Measurements from ENCODE around the gene LYRM1. TPM values are rescaled to one million over a fixed set of nuclear protein-coding genes. Genes with fewer than 3 reads are reported as not detected.

LYRM1 gene
- polyA plus RNA-seq, 1 donor from 2014 or later, result 125 TPM

DNA sequence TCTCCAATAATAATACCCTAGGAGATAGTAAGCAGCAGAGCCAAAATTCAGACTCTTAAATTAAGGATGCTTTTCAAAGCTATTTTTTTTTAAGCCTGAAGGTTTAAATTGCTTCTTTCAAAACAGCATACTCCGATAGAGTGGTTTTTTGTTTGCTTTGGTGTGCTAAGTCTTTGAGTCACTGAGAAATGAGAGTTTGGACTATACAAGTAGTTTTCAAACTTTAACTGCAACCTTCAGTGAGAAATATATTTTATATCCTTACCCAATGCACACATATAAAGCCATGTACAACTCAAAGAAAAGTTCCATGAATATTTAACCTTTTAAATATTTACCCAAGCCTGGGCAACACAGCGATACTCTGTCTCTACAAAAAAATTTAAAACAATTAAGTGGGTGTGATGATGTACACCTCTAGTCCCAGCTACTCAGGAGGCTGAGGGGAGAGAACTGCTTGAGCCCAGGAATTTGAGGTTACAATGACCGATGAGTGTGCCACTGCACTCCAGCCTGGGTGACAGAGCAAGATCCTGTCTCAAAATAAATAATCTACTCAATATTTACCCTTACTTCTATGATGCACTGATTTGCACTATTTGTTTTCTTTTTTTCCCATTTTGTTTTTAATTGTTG lies 19.6 kb upstream of the LYRM1 start:
- H3K4me3 ChIP-seq (ENCODE audit: low read length), result no peak overlapping the region
- H3K79me2 ChIP-seq (replicated peaks; ENCODE audit: insufficient read depth, low read length), result peaks cover 7% of the 10 kb centered on the region
- no peaks in the 10 kb centered on the region for H3K27me3 ChIP-seq (ENCODE audit: insufficient read depth, low read depth, low read length)
- TF ChIP-seq SMC3 (conservative IDR thresholded peaks at IDR 0.05; ENCODE audit: poor library complexity), result no peak
- TF ChIP-seq, protein P1, sequence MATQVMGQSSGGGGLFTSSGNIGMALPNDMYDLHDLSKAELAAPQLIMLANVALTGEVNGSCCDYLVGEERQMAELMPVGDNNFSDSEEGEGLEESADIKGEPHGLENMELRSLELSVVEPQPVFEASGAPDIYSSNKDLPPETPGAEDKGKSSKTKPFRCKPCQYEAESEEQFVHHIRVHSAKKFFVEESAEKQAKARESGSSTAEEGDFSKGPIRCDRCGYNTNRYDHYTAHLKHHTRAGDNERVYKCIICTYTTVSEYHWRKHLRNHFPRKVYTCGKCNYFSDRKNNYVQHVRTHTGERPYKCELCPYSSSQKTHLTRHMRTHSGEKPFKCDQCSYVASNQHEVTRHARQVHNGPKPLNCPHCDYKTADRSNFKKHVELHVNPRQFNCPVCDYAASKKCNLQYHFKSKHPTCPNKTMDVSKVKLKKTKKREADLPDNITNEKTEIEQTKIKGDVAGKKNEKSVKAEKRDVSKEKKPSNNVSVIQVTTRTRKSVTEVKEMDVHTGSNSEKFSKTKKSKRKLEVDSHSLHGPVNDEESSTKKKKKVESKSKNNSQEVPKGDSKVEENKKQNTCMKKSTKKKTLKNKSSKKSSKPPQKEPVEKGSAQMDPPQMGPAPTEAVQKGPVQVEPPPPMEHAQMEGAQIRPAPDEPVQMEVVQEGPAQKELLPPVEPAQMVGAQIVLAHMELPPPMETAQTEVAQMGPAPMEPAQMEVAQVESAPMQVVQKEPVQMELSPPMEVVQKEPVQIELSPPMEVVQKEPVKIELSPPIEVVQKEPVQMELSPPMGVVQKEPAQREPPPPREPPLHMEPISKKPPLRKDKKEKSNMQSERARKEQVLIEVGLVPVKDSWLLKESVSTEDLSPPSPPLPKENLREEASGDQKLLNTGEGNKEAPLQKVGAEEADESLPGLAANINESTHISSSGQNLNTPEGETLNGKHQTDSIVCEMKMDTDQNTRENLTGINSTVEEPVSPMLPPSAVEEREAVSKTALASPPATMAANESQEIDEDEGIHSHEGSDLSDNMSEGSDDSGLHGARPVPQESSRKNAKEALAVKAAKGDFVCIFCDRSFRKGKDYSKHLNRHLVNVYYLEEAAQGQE (IDR thresholded peaks at IDR 0.05; ENCODE audit: borderline replicate concordance), result no peak
- no peak for TF ChIP-seq RAD21 (conservative IDR thresholded peaks at IDR 0.05)
- no peaks in the 10 kb centered on the region for H4K20me1 ChIP-seq (ENCODE audit: insufficient read depth)
- H3K4me2 ChIP-seq (ENCODE audit: low read length), result no peak overlapping the region
- no peak overlapping the region for H3K27ac ChIP-seq (ENCODE audit: low read length)
- no peaks in the 10 kb centered on the region for H3K36me3 ChIP-seq (ENCODE audit: insufficient read depth, low read length)
- H3F3A ChIP-seq (ENCODE audit: insufficient read depth, low read length, poor library complexity, severe bottlenecking), result no peaks in the 10 kb centered on the region
- no peaks in the 10 kb centered on the region for H3K9me3 ChIP-seq (ENCODE audit: low read length)
- H3K9ac ChIP-seq (ENCODE audit: low read length), result no peak overlapping the region
- no peaks in the 10 kb centered on the region for H3K9me2 ChIP-seq (ENCODE audit: insufficient read depth, low read length)
- H2AFZ ChIP-seq (ENCODE audit: low read depth, low read length), result no peak overlapping the region

DNA sequence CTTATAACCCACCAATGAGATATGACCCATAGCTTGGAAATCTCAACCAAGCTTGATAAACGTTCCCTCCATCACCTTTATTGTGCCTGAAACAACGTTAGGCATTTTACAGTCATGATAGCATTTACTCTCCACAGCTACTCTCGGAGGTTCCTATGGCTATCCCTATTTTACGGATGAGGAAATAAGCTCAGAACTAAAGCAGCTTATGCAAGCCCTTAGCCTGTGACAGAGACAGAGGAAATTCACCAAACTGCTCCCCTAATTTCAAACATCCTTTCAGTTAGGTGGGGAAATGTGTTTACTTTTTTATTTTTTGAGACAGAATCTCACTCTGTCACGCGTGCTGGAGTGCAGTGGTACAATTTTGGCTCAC lies 19.1 kb upstream of the LYRM1 start:
- H3K4me2 ChIP-seq (ENCODE audit: low read length), result no peak overlapping the region
- H3K27me3 ChIP-seq (ENCODE audit: insufficient read depth, low read depth, low read length), result no peaks in the 10 kb centered on the region

More for the DNA sequence above, 19.1 kb upstream of the LYRM1 start:
- Histone ChIP-seq H3K27ac (ENCODE audit: low read length) (no peak overlapping the region), H3F3A (ENCODE audit: insufficient read depth, low read length, poor library complexity, severe bottlenecking) (no peaks in the 10 kb centered on the region), H4K20me1 (ENCODE audit: insufficient read depth) (no peaks in the 10 kb centered on the region), H3K9ac (ENCODE audit: low read length) (no peak overlapping the region), H3K9me3 (ENCODE audit: low read length) (no peaks in the 10 kb centered on the region), H3K9me2 (ENCODE audit: insufficient read depth, low read length) (no peaks in the 10 kb centered on the region), H2AFZ (ENCODE audit: low read depth, low read length) (no peak overlapping the region), H3K4me3 (ENCODE audit: low read length) (no peak overlapping the region), H3K36me3 (ENCODE audit: insufficient read depth, low read length) (no peaks in the 10 kb centered on the region), H3K79me2 (replicated peaks; ENCODE audit: insufficient read depth, low read length) (peaks cover 2% of the 10 kb centered on the region)
- TF ChIP-seq TAF1 (IDR thresholded peaks at IDR 0.05; ENCODE audit: low read depth), result no peak
- no peak for TF ChIP-seq SMC3 (conservative IDR thresholded peaks at IDR 0.05; ENCODE audit: poor library complexity)
- no peak for TF ChIP-seq EZH2 (IDR thresholded peaks at IDR 0.05; ENCODE audit: borderline replicate concordance, insufficient read depth, low read length, poor library complexity, severe bottlenecking)
- TF ChIP-seq, protein P2, sequence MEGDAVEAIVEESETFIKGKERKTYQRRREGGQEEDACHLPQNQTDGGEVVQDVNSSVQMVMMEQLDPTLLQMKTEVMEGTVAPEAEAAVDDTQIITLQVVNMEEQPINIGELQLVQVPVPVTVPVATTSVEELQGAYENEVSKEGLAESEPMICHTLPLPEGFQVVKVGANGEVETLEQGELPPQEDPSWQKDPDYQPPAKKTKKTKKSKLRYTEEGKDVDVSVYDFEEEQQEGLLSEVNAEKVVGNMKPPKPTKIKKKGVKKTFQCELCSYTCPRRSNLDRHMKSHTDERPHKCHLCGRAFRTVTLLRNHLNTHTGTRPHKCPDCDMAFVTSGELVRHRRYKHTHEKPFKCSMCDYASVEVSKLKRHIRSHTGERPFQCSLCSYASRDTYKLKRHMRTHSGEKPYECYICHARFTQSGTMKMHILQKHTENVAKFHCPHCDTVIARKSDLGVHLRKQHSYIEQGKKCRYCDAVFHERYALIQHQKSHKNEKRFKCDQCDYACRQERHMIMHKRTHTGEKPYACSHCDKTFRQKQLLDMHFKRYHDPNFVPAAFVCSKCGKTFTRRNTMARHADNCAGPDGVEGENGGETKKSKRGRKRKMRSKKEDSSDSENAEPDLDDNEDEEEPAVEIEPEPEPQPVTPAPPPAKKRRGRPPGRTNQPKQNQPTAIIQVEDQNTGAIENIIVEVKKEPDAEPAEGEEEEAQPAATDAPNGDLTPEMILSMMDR (IDR thresholded peaks at IDR 0.05; ENCODE audit: poor library complexity, severe bottlenecking), result no peak
- no peak for TF ChIP-seq MXI1 (conservative IDR thresholded peaks at IDR 0.05; ENCODE audit: poor library complexity, severe bottlenecking)
- TF ChIP-seq EP300 (conservative IDR thresholded peaks at IDR 0.05; ENCODE audit: poor library complexity, severe bottlenecking), result no peak
- TF ChIP-seq POLR2AphosphoS5 (IDR thresholded peaks at IDR 0.05), result no peak
- TF ChIP-seq, protein P1 (IDR thresholded peaks at IDR 0.05; ENCODE audit: borderline replicate concordance), result no peak
- no peak for TF ChIP-seq RAD21 (conservative IDR thresholded peaks at IDR 0.05)

All from neural cell (in vitro differentiated cells).